ENCODE results near the gene ITGA5.

Gene ITGA5

GRCh38 chr12:54349036-54349435, 70.0 kb downstream of the ITGA5 start:
- no peak for DNase-seq
